Fibroblast of peridontal ligament (primary cell): Measurements from ENCODE around the gene CDH12.
"Not testable (repeated sequence)": the region's sequence is repeated elsewhere in the genome, so short reads cannot be mapped to it uniquely, and the experiment has no call there.

ENCODE experiments used
- DNase-seq: peaks from one replicate; pipeline ENCODE4 v3.0.0-alpha.2; 2010; ENCODE audit errors: extremely low read depth

CDH12 gene

GRCh38 chr5:22012893-22013292 lies 840.3 kb downstream of the CDH12 start:
- DNase-seq: not testable (repeated sequence)

- DNase-seq: not testable (repeated sequence)
Measured at GRCh38 chr5:22010808-22011207, 842.3 kb downstream of the CDH12 start.

- not testable (repeated sequence) for DNase-seq
Measured at GRCh38 chr5:22001097-22001496, 852.0 kb downstream of the CDH12 start.

GRCh38 chr5:21985799-21986198 lies 867.3 kb downstream of the CDH12 start:
- DNase-seq: not testable (repeated sequence)

- DNase-seq: not testable (repeated sequence)
Measured at GRCh38 chr5:21951571-21951970, 901.6 kb downstream of the CDH12 start.

- DNase-seq: no peak
Measured at GRCh38 chr5:21931116-21931515, 922.0 kb downstream of the CDH12 start.

DNA sequence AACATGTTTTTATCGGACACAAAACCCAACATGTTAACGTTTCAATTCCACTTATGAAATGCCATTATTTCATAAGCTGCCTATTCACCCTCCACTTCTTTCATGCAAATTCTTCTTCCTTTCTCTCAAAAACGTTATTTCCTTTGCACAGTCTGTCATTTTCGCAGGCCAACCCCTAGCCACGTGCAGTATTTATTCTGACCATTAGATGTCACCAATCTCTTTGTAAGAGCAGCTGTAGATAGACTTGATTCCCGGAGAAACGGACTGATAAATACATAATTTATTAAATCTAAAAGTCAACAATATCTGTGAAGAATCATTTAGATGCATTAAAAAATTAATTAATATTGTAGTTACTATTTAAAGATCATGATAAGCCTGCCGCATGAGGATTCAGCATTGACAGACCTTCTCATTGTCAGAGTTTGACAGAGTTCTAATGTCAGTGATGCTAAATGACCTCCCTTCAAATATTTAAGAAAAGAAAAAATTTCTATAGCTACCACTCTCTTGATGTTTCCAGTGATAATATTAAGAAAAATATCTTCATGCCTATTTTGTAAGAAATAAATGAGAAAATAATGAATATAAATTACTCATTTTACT lies 933.6 kb downstream of the CDH12 start:
- peak; percentile 15 for DNase-seq

DNA sequence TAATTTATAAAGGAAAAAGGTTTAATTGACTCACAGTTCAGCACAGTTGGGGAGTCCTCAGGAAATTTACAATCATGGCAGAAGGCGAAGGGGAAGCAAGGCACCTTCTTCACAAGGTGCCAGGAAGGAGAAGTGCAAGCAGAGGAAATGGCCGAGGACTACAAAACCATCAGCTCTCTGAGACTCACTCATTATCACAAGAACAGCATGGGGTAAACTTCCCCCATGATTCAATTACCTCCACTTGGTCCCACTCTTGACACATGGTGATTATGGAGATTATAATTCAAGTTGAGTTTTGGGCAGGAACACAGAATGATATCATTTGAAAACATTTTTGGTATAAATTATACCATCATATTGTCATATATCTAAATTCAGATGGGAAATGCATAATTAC lies 934.7 kb downstream of the CDH12 start:
- DNase-seq: no peak

GRCh38 chr5:21910731-21911130 lies 942.4 kb downstream of the CDH12 start:
- DNase-seq: no peak

DNA sequence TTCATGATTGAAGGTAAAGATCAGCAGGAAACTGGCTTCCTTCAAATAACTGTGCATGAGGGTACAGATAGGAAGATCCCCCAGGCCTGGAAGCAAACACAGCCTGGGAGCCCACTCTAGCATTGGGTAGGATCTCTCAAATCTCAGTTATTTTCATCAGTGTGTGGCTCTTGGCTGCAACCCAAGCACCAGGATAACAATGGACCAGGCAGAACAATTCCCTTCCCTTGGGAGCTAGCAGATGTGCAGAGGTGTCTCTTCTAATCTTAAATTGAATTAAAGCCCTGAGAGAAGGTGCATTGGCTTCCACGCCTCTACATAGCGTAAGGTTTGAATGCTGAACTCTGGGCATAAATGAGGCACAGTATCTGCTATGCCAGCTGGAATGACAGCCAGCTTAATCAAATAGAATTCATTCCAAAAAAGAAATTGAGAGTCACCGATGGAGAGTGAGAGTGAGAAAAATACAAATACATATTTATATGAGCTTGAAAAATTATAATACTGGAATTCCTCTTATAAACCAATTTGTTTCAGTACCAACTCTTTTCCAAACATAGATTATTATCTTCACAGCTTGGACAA lies 957.3 kb downstream of the CDH12 start:
- no peak for DNase-seq

- no peak for DNase-seq
Measured at GRCh38 chr5:21893161-21893560, 960.0 kb downstream of the CDH12 start.

- DNase-seq: no peak
Measured at GRCh38 chr5:21889581-21889980, 963.6 kb downstream of the CDH12 start.

DNA sequence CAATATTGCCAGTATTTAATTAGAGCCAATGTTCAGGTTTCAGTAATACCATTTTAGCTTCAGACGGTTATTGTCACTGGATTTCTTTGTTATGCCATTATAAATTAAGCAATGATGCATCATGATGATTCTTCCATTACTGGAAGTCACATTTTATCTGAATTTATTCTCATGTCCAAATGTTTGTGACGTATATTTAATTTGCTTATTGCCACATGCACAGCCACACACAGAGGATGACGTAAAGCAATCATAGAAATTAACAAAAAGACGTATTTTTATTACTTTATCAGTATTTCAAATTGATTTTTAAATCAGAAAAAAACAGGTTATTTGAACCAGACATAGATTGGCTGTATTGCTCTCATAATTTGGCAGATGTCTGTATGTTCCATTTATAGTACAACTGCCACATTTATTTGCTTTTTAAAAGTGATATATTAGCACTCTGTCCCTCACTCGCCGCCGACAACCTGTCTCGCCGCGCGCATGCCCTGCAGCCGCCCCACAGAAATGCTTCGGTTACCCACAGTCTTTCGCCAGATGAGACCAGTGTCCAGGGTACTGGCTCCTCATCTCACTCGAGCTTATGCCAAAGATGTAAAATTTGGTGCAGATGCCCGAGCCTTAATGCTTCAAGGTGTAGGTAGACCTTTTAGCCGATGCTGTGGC lies 970.9 kb downstream of the CDH12 start:
- no peak for DNase-seq

GRCh38 chr5:21880164-21880563 lies 973.0 kb downstream of the CDH12 start:
- DNase-seq: no peak

DNA sequence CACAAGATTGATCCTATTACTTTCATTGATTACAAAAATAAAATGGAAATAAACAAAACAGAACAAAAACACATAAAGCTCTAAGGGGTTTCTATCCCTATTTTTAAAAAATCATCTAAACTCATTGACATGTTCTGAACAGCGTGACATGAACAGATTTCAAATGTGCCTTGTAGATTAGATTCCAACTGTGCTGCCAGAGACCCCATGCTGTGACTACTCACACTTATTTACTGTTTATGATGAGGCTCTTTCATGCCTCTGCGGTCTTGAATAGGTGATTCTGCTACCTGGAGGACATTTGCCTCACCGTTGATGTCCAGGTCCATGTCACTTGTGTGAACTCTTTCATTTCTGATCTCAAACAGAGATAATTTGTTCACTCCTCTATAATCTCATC lies 990.2 kb downstream of the CDH12 start:
- DNase-seq: no peak

DNA sequence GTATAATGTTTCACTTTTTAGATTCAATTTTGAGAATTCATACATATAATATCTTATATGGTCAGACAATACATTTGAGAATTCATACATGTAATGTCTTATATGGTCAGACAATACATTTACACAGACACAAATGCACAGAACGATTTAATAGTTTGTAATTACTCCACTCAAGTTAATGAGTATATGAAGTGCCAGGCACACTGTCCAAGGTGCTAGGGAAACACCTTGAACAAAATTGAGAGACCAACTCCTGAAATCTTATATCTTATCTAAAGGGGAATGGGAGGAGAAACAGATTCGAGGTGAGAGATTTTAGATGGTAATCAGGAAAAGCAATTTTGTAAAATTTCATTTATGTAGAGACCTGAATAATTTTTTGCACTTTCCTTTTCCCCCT lies 994.7 kb downstream of the CDH12 start:
- DNase-seq: no peak

DNA sequence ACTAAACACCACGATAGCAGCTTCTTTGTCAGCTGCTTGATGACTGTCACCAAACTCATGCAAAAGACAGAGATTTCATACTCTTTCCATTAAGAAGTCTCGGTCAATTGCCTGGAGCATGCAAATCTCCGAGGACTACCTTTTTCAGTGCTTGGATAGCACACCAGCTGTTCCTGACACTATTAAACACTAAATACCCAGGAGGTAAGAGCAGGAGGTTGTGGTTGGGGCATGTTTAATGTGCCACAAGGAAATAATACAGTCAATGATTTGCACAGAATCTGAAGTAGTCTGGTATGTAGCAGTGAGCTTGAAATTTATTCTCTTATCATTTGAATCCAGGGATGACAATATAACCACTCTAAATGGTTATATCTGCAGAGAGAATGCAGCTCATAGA lies 996.2 kb downstream of the CDH12 start:
- DNase-seq: no peak

GRCh38 chr5:21847300-21847699 lies 1005.8 kb downstream of the CDH12 start:
- DNase-seq: no peak

DNA sequence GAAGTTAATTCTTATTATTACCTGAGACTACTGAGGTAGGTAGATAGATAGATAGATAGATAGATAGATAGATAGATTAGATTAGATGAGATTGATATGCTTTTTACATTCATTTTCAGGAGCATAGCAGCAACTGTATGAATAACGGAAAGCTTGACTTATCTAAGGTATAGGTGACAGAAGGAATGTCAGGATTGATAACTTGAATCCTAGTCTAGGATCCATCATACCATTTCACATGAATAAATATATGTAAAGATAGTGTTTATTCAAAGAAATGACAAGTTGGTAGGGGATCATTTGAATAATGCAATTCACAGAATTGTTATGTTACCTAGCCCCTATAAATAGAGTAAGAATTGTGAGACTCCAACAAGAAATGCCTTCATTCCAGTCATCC lies 1008.2 kb downstream of the CDH12 start:
- no peak for DNase-seq

DNA sequence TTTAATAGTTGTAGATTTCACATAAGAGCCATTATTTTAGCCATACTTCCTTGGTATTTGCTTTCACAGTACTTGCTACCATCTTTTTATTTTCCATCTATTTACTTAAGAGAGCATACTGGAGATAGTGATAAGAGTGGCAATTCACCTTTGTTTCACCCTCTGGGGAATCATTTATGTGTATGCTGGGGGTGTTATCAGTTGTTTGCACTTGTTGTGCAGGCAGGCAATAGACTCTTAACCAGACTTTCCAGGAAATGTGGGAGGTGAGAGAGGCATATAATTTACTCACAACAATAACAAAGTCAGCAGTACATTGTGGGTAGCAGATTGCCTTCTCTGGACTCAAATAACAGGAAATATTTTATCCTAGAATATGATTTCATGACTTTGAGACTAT lies 1018.3 kb downstream of the CDH12 start:
- DNase-seq: no peak

DNA sequence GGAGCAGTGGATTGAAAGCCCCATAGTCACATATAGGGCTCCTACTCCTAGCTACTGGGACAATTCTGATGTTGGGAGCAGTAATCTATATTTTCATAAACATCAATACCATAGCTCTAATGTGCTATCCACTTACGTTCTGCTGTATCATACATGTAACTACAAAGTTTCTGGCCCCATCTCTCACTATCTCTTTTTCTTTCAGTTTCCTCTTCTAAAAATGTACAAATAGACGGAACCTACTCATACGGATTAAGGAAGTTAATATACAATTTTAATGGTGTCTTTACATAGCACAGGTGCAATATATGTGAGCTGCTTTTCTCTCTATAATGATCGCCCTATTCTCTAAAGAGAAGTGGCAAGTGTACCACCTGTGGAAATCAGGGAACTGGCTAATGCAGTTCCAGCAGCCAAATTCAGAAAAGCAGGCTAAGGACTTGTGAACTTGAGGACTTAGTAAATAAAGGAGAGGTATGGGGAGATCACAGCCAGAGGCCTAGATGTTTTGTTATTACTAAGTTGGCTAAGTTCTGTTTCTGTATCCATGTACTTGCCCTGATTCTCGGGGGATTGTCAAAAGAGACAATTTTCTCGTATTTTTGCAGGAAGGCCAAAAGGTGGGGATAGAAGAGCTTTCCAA lies 1021.9 kb downstream of the CDH12 start:
- no peak for DNase-seq

GRCh38 chr5:21826884-21827283 lies 1026.3 kb downstream of the CDH12 start:
- no peak for DNase-seq

DNA sequence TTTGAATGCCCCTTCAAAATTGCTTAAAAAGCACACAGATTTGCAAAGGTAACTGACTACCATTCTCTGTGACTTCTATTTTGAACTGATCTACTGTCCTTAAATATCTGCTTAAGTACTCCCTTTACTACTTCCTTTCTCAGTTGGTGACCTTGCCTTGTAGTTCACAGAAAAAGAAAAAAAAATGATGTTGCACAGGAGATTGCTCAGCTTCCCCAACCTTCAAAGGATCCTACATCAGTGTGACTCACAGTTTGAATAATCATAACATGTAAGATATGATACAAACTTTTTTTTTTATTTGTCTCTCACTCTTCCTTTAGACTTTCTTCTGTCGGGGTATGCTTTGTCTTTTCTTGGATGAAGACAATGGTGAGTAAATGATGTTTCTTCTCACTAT lies 1029.6 kb downstream of the CDH12 start:
- no peak for DNase-seq
